Fibroblast of the aortic adventitia (primary cell): Measurements from ENCODE around the gene UBQLN3. TPM values are rescaled to one million over a fixed set of nuclear protein-coding genes. Genes with fewer than 3 reads are reported as not detected.
A peak's percentile ranks its signal among the peaks of the same experiment; 100 is the strongest.

Source experiments
- DNase-seq: peaks from one replicate; pipeline ENCODE4 v3.0.0-alpha.2; 2010; ENCODE audit warnings: low read depth
- H3K4me3 ChIP-seq: 2 replicates; pipeline ENCODE4 v1.5.1; 2011; ENCODE audit warnings: low read depth, mild to moderate bottlenecking, control low read depth, low read length, moderate library complexity
- CTCF ChIP-seq: IDR thresholded peaks from 2 replicates; pipeline ENCODE4 v1.5.1; 2011; ENCODE audit warnings: mild to moderate bottlenecking, low read length, control low read depth, inconsistent platforms; ENCODE audit not compliant: insufficient read depth
- total RNA-seq: library from RNA; depleted of rRNA; stranded (reverse); fragments of >200 nt; gene quantifications from 2 replicates; pipeline ENCODE4 v1.2.3, GENCODE V29; 2012; ENCODE audit warnings: low replicate concordance

Gene UBQLN3
- total RNA-seq, 1 donor, result 0.09 TPM

DNA sequence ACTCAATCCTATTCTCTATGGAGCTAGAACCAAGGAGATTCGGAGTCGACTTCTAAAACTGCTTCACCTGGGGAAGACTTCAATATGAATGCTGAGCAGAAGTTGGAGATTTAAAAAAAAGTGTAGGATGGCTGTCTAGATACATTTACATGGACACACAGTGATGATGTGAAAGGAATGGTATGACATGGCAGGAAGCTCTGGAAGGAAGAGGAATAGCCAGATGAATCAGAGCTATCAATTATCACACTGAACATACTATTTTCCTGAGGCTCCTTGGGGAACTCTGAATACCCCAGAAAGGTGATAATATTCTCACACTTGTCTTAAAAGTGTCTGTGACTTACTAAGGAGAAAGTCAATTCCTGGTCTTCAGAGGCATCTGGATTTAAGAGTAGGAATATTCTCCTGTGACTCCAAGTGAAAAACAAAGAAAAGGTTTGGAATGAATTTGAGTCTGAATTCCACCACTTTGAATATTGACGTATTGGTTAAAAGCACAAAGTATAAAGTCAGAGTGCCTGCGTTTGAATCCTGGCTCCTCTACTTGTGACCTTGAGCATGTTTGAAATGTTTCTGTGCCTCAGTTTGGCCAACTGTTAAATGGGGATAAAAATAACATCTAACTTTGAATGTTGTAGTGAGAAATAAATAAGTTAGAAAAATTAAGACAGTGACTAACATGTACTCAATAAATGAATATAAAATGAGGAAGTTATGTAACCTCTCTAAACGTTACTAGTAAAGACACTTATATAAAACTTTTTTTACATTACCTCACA lies 20.0 kb downstream of the UBQLN3 start:
- DNase-seq, result no peak
- H3K4me3 ChIP-seq, result no peak overlapping the region
- TF ChIP-seq CTCF, result no peak

DNA sequence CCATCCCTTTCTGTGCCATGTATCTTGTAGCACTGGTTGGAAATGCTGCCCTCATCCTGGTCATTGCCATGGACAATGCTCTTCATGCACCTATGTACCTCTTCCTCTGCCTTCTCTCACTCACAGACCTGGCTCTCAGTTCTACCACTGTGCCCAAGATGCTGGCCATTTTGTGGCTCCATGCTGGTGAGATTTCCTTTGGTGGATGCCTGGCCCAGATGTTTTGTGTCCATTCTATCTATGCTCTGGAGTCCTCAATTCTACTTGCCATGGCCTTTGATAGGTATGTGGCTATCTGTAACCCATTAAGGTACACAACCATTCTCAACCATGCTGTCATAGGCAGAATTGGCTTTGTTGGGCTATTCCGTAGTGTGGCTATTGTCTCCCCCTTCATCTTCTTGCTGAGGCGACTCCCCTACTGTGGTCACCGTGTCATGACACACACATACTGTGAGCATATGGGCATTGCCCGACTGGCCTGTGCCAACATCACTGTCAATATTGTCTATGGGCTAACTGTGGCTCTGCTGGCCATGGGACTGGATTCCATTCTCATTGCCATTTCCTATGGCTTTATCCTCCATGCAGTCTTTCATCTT lies 20.9 kb downstream of the UBQLN3 start:
- H3K4me3 ChIP-seq, result no peak overlapping the region
- no peak for TF ChIP-seq CTCF
- DNase-seq, result no peak

DNA sequence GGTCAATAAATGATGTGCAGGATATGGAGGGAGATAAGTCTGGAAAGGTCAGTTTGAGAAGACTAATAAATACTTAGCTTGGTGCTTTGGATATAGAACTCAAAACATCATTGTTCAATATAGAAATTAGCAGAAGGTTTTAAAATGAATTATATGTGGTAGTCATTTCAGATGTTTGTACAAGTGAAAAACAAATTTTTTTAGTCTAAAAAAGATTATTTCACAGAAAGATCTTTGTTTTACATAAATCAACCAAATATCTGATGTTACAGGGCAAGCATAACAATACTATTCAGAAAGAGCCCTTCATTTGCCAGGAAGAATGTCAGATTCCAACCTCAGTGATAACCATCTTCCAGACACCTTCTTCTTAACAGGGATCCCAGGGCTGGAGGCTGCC lies 21.4 kb downstream of the UBQLN3 start, which contains the start of gene OR52D1:
TSS of gene OR52D1 (plus strand) at position 301 of the 400 bp plus-strand sequence. CDS start at position 323, 22 bp downstream.
- no peak for DNase-seq
- H3K4me3 ChIP-seq, result no peak within 1 kb of the TSS
- no peak for TF ChIP-seq CTCF

GRCh38 chr11:5486421-5486820 lies 23.3 kb downstream of the UBQLN3 start:
- H3K4me3 ChIP-seq, result no peak overlapping the region
- no peak for DNase-seq
- no peak for TF ChIP-seq CTCF

DNA sequence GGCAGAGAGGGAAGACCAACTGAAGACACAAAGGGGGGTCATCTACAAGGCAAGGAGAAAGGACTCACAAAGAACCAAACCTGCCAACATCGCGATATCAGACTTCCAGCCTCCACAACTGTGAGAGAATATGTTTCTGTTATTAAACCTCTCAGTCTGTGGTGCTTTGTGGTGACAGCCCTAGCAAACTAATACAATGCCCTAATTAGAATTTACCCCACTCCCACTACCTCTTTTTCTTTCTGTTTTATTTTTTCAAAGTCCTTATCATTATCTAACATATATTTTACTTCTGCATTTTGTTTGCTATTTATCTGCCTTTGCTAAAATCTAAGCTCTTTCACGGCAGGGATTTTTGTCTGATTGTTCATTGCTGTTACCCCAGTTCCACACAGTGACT lies 23.8 kb downstream of the UBQLN3 start:
- no peak for TF ChIP-seq CTCF
- H3K4me3 ChIP-seq, result no peak overlapping the region

DNA sequence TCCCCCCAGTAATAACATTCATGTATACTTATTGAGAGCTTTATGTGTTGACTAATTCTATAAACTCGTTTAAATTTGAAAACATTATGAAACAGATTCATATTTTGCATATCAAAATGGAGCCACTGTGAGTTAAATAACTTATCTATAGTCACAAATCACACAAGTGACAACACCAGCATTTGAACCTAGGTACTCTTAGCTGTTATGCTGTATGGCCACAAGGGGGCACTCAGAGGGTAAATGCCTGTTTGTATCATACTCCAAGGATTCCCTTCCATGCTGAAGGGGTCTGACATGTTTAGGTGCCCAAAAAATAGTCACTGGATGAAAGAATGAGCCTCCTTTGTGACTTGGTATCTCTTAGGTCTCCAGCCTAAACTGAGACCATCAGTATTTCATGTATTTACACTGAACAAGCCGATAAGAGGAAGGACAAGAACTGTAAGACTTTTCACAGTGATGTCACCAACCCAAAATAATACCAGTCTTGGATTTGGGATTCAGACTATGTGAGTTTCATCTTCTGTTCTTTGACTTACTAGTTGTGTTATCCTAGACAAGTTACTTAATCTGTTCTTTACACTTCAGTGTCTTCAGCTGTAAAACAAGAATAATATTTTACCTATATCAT lies 33.5 kb downstream of the UBQLN3 start:
- peak; percentile 71 for DNase-seq
- H3K4me3 ChIP-seq, result no peak overlapping the region
- peak; percentile 87 for TF ChIP-seq CTCF

More for the DNA sequence above, 23.8 kb downstream of the UBQLN3 start:
- no peak for DNase-seq
